Measurements from ENCODE around the gene FAM107B. TPM values are rescaled to one million over a fixed set of nuclear protein-coding genes. Genes with fewer than 3 reads are reported as not detected.

The FAM107B gene
- total RNA-seq, 5 donors from 2014 or later (not counting 1 experiment from before 2014, with no cell fraction given): 175 to 298 (median 214) TPM

GRCh38 chr10:14578060-14578952 lies 196.4 kb downstream of the FAM107B start:
- H3K36me3 ChIP-seq (ENCODE audit: control insufficient read depth in 2 of 2, extremely low read depth in 1 of 2, insufficient read depth in 1 of 2, low read length in 1 of 2): peaks cover 6 to 13% of the 10 kb centered on the region in 2 donors
- H3K27ac ChIP-seq (ENCODE audit: low read length): no peak overlapping the region
- peak overlapping the region; percentile 72 to 93 for H3K27ac Mint-ChIP-seq
- DNase-seq: no peak
- CTCF ChIA-PET: interaction anchor here (0.9 to 1.2 kb wide), 4 partner anchors 10 to 33 kb away, joined by 3 read pairs; no protein-coding TSS in a partner anchor
- ATAC-seq (replicated peaks in 1 of 4): no peak
- H3K4me1 Mint-ChIP-seq: peaks cover 88 to 94% (median 91%) of the 10 kb centered on the region in 3 donors
- peaks cover 36 to 50% of the 10 kb centered on the region in 2 experiments for H3K4me1 ChIP-seq (ENCODE audit: control insufficient read depth in 1 of 2, extremely low read depth in 1 of 2, insufficient read depth in 2 of 2, low read length in 2 of 2)
- H3K4me3 ChIP-seq (ENCODE audit: control insufficient read depth in 1 of 2, extremely low read depth in 1 of 2, low read length in 1 of 2): no peak overlapping the region
- no peaks in the 10 kb centered on the region for H3K27me3 ChIP-seq (replicated peaks in 1 of 2; ENCODE audit: control insufficient read depth in 2 of 2, extremely low read depth in 1 of 2, insufficient read depth in 2 of 2, low read length in 1 of 2)
- peaks cover 37% of the 10 kb centered on the region for H3K36me3 Mint-ChIP-seq
- WGBS (ENCODE audit: insufficient coverage): 91% methylated on average over 9 of the region's 18 CpGs
- POLR2A ChIA-PET: interaction anchor here (0.5 to 1.3 kb wide), 9 partner anchors 13 to 259 kb away, joined by 3 to 4 read pairs (median 3); partner anchors contain the start of genes CDNF (in 2 of the 2), HSPA14 (in 1 of the 2) and MSANTD7 (in 1 of the 2)
- H3K4me3 Mint-ChIP-seq: peak overlapping the region in 1 of 3 donors; percentile 45
- no peaks in the 10 kb centered on the region for H3K9me3 Mint-ChIP-seq
- no peaks in the 10 kb centered on the region for H3K27me3 Mint-ChIP-seq
- no peaks in the 10 kb centered on the region for H3K9me3 ChIP-seq

GRCh38 chr10:14574885-14575284 lies 199.8 kb downstream of the FAM107B start:
- DNase-seq (no peak), ATAC-seq (replicated peaks in 1 of 4) (no peak)
- Histone ChIP-seq H3K36me3 (ENCODE audit: control insufficient read depth in 2 of 2, extremely low read depth in 1 of 2, insufficient read depth in 1 of 2, low read length in 1 of 2) (peaks cover 6 to 13% of the 10 kb centered on the region in 2 donors), H3K9me3 (no peaks in the 10 kb centered on the region), H3K27ac (ENCODE audit: low read length) (no peak overlapping the region), H3K4me3 (ENCODE audit: control insufficient read depth in 1 of 2, extremely low read depth in 1 of 2, low read length in 1 of 2) (no peak overlapping the region), H3K27me3 (replicated peaks in 1 of 2; ENCODE audit: control insufficient read depth in 2 of 2, extremely low read depth in 1 of 2, insufficient read depth in 2 of 2, low read length in 1 of 2) (no peaks in the 10 kb centered on the region), H3K4me1 (ENCODE audit: control insufficient read depth in 1 of 2, extremely low read depth in 1 of 2, insufficient read depth in 2 of 2, low read length in 2 of 2) (peaks cover 45 to 50% of the 10 kb centered on the region in 2 experiments)
- H3K4me3 Mint-ChIP-seq: peak overlapping the region in 1 of 3 donors; percentile 29
- ChIA-PET POLR2A (interaction anchor here (0.5 to 1.1 kb wide), 9 partner anchors 10 to 297 kb away, joined by 3 to 6 read pairs (median 3); no protein-coding TSS in a partner anchor), CTCF (interaction anchor here (0.7 to 1.1 kb wide), 5 partner anchors 10 to 284 kb away, joined by 3 to 4 read pairs (median 3); no protein-coding TSS in a partner anchor)
- no CpG with 5 or more reads among the region's 6 CpGs for WGBS (ENCODE audit: insufficient coverage)
- peaks cover 82 to 94% (median 92%) of the 10 kb centered on the region in 3 donors for H3K4me1 Mint-ChIP-seq
- H3K27me3 Mint-ChIP-seq: no peaks in the 10 kb centered on the region
- peak overlapping the region; percentile 90 for H3K27ac Mint-ChIP-seq
- peaks cover 30% of the 10 kb centered on the region for H3K36me3 Mint-ChIP-seq
- no peaks in the 10 kb centered on the region for H3K9me3 Mint-ChIP-seq

GRCh38 chr10:14574291-14574690 lies 200.4 kb downstream of the FAM107B start:
- CTCF ChIA-PET: interaction anchor here (0.6 to 1.1 kb wide), 5 partner anchors 10 to 329 kb away, joined by 3 to 4 read pairs (median 4); no protein-coding TSS in a partner anchor
- DNase-seq (no peak), ATAC-seq (replicated peaks in 1 of 4) (no peak)
- H3K36me3 ChIP-seq (ENCODE audit: control insufficient read depth in 2 of 2, extremely low read depth in 1 of 2, insufficient read depth in 1 of 2, low read length in 1 of 2): peaks cover 6 to 13% of the 10 kb centered on the region in 2 donors
- peaks cover 82 to 93% (median 92%) of the 10 kb centered on the region in 3 donors for H3K4me1 Mint-ChIP-seq
- H3K4me3 Mint-ChIP-seq: no peak overlapping the region
- peaks cover 33% of the 10 kb centered on the region for H3K36me3 Mint-ChIP-seq
- no peaks in the 10 kb centered on the region for H3K9me3 ChIP-seq
- no peaks in the 10 kb centered on the region for H3K9me3 Mint-ChIP-seq
- H3K27me3 Mint-ChIP-seq: no peaks in the 10 kb centered on the region
- no peaks in the 10 kb centered on the region for H3K27me3 ChIP-seq (replicated peaks in 1 of 2; ENCODE audit: control insufficient read depth in 2 of 2, extremely low read depth in 1 of 2, insufficient read depth in 2 of 2, low read length in 1 of 2)
- peaks cover 44 to 48% of the 10 kb centered on the region in 2 experiments for H3K4me1 ChIP-seq (ENCODE audit: control insufficient read depth in 1 of 2, extremely low read depth in 1 of 2, insufficient read depth in 2 of 2, low read length in 2 of 2)
- peak overlapping the region; percentile 56 for H3K27ac ChIP-seq (ENCODE audit: low read length)
- H3K4me3 ChIP-seq (ENCODE audit: control insufficient read depth in 1 of 2, extremely low read depth in 1 of 2, low read length in 1 of 2): no peak overlapping the region
- POLR2A ChIA-PET: interaction anchor here (0.5 to 1.1 kb wide), 6 partner anchors 10 to 298 kb away, joined by 3 to 6 read pairs (median 4); no protein-coding TSS in a partner anchor
- WGBS (ENCODE audit: insufficient coverage): 80% methylated on average over 1 of the region's 3 CpGs
- peak overlapping the region; percentile 90 for H3K27ac Mint-ChIP-seq

GRCh38 chr10:14573666-14574261 lies 200.9 kb downstream of the FAM107B start:
- Histone ChIP-seq H3K27ac (ENCODE audit: low read length) (peak overlapping the region; percentile 56), H3K4me3 (ENCODE audit: control insufficient read depth in 1 of 2, extremely low read depth in 1 of 2, low read length in 1 of 2) (no peak overlapping the region), H3K27me3 (replicated peaks in 1 of 2; ENCODE audit: control insufficient read depth in 2 of 2, extremely low read depth in 1 of 2, insufficient read depth in 2 of 2, low read length in 1 of 2) (no peaks in the 10 kb centered on the region), H3K9me3 (no peaks in the 10 kb centered on the region), H3K4me1 (ENCODE audit: control insufficient read depth in 1 of 2, extremely low read depth in 1 of 2, insufficient read depth in 2 of 2, low read length in 2 of 2) (peaks cover 48 to 50% of the 10 kb centered on the region in 2 experiments), H3K36me3 (ENCODE audit: control insufficient read depth in 2 of 2, extremely low read depth in 1 of 2, insufficient read depth in 1 of 2, low read length in 1 of 2) (peaks cover 6 to 13% of the 10 kb centered on the region in 2 donors)
- H3K9me3 Mint-ChIP-seq: no peaks in the 10 kb centered on the region
- H3K4me3 Mint-ChIP-seq: no peak overlapping the region
- ATAC-seq (replicated peaks in 1 of 4) (no peak), DNase-seq (no peak)
- H3K27me3 Mint-ChIP-seq: no peaks in the 10 kb centered on the region
- WGBS (ENCODE audit: insufficient coverage): 71% methylated on average over 1 of the region's 1 CpG
- peaks cover 38% of the 10 kb centered on the region for H3K36me3 Mint-ChIP-seq
- CTCF ChIA-PET: interaction anchor here (0.6 to 0.7 kb wide), 2 partner anchors 30 to 330 kb away, joined by 3 to 4 read pairs; no protein-coding TSS in a partner anchor
- peak overlapping the region; percentile 90 for H3K27ac Mint-ChIP-seq
- peaks cover 82 to 93% (median 92%) of the 10 kb centered on the region in 3 donors for H3K4me1 Mint-ChIP-seq
- POLR2A ChIA-PET: interaction anchor here in 1 of 2 donors (6.2 kb wide), 1 partner anchor 10 kb away, joined by 64 read pairs; no protein-coding TSS in a partner anchor

- Histone ChIP-seq H3K4me3 (ENCODE audit: control insufficient read depth in 1 of 2, extremely low read depth in 1 of 2, low read length in 1 of 2) (no peak overlapping the region), H3K36me3 (ENCODE audit: control insufficient read depth in 2 of 2, extremely low read depth in 1 of 2, insufficient read depth in 1 of 2, low read length in 1 of 2) (peaks cover 5 to 13% of the 10 kb centered on the region in 2 donors), H3K4me1 (ENCODE audit: control insufficient read depth in 1 of 2, extremely low read depth in 1 of 2, insufficient read depth in 2 of 2, low read length in 2 of 2) (peaks cover 55% of the 10 kb centered on the region in 2 experiments), H3K27me3 (replicated peaks in 1 of 2; ENCODE audit: control insufficient read depth in 2 of 2, extremely low read depth in 1 of 2, insufficient read depth in 2 of 2, low read length in 1 of 2) (no peaks in the 10 kb centered on the region), H3K9me3 (no peaks in the 10 kb centered on the region), H3K27ac (ENCODE audit: low read length) (peak overlapping the region; percentile 95)
- no peak for ATAC-seq (replicated peaks in 1 of 4)
- Mint-ChIP-seq H3K27ac (peak overlapping the region; percentile 73 to 82), H3K4me1 (peaks cover 82 to 93% (median 92%) of the 10 kb centered on the region in 3 donors), H3K4me3 (peak overlapping the region in 2 of 3 donors; percentile 9 to 19), H3K36me3 (peaks cover 38% of the 10 kb centered on the region), H3K27me3 (no peaks in the 10 kb centered on the region), H3K9me3 (no peaks in the 10 kb centered on the region)
- ChIA-PET POLR2A (interaction anchor here (0.5 to 6.2 kb wide), 6 partner anchors 10 to 388 kb away, joined by 4 to 64 read pairs (median 8); no protein-coding TSS in a partner anchor), CTCF (interaction anchor here in 1 of 2 donors (0.6 kb wide), 1 partner anchor 319 kb away, joined by 3 read pairs; no protein-coding TSS in a partner anchor)
- no peak for DNase-seq
- WGBS (ENCODE audit: insufficient coverage): 100% methylated on average over 1 of the region's 3 CpGs
Observed at GRCh38 chr10:14572811-14573210, 201.9 kb downstream of the FAM107B start.

Data from T-cell (primary cell).